ENCODE data around the gene FILIP1.
"Not testable (repeated sequence)": the region's sequence is repeated elsewhere in the genome, so short reads cannot be mapped to it uniquely, and the experiment has no call there.

The FILIP1 gene

DNA sequence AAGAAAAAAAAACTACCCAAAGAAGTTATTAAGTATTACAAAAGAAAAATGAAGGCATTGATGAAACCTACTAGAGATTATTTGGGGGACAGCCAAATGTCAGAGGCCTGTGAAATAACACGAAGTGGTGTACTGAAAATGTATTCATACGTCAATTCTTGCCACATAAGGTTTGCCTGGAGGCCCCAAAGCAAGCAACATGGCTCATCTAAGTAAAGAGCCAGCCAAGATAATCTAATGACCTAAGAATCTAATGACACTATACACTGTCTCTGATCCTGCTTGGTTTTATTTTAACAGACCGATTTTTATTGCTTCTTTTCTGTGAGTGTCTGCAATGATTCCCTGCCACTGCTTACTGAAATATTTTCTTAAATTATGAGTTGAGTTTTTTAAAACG is 34.7 kb downstream of the FILIP1 start:
- no peak for DNase-seq (ENCODE audit: low spot score)

GRCh38 chr6:75450903-75451302 is 42.7 kb downstream of the FILIP1 start:
- no peak for DNase-seq (ENCODE audit: low spot score)

GRCh38 chr6:75449630-75450206 is 43.9 kb downstream of the FILIP1 start:
- no peak for DNase-seq (ENCODE audit: low spot score)

- DNase-seq (ENCODE audit: low spot score) = no peak
Measured at GRCh38 chr6:75446241-75446880, 47.2 kb downstream of the FILIP1 start.

DNA sequence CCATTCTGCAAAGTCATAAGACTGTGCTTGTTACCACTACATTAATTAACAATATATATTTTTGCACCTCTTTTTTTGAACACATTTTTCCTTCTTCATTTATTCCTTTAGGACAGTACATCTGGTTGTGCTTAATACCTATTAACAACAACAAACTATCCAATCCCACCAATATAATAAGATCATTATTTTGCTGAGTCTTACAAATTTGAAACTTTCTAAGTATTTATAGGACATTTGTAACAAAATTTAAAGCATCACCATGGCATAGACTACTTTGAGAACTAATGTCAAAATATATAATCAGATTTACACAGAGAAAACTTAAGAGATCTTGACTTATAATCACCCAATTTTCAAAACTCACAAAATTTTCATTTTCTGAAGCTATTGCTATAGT is 47.9 kb downstream of the FILIP1 start:
- DNase-seq (ENCODE audit: low spot score) = no peak

- no peak for DNase-seq (ENCODE audit: low spot score)
Measured at GRCh38 chr6:75444899-75445298, 48.7 kb downstream of the FILIP1 start.

GRCh38 chr6:75441883-75442282 is 51.7 kb downstream of the FILIP1 start:
- DNase-seq (ENCODE audit: low spot score) = not testable (repeated sequence)

DNA sequence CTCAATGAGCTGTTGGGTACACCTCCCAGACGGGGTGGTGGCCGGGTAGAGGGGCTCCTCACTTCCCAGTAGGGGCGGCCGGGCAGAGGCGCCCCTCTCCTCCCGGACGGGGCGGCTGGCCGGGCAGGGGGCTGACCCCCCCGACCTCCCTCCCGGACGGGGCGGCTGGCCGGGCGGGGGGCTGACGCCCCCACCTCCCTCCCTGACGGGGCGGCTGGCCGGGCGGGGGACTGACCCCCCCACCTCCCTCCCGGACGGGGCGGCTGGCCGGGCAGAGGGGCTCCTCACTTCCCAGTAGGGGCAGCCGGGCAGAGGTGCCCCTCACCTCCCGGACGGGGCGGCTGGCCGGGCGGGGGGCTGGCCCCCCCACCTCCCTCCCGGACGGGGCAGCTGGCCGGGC is 52.1 kb downstream of the FILIP1 start:
- DNase-seq (ENCODE audit: low spot score) = not testable (repeated sequence)

GRCh38 chr6:75438442-75439116 is 55.0 kb downstream of the FILIP1 start:
- DNase-seq (ENCODE audit: low spot score) = no peak

DNA sequence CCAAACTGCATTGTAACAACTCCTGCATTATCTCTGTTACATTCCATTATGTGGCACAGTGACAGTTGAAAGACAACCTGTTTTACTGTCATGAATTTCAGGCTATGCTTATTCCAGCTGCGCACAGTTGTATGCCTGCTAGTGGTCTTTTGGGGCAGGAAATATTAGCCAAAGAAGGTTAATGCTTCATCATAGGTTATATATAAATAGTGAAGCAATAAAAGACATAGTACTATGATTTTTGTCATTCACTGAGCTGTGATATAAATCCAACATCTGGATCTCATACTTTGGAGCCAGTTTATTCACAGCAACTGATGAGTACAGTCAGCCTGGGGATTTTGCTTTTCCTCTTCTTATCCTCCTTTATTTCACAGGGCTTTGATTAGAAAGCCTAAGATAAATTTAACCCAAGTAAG is 55.6 kb downstream of the FILIP1 start:
- no peak for DNase-seq (ENCODE audit: low spot score)

- DNase-seq (ENCODE audit: low spot score) = no peak
Measured at GRCh38 chr6:75437421-75437891, 56.1 kb downstream of the FILIP1 start.

DNA sequence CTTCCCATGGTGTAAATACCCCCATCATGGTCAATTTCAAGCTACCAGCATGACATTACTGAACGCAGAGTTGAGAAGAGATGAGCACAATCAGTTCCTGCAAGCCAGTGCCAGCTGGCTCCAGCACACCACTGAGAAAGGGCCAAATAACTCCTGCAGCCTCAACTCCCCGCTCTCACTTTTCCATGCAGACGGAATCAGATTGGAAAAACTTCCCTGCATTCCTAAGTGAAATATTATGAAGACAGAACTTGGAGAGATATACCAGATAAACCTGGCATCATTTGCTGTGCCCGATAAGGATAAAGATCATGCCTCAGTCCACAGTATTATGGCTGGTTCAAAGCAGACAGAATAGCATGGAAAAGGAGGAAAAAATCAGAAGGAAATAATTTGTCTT is 56.7 kb downstream of the FILIP1 start:
- no peak for DNase-seq (ENCODE audit: low spot score)

DNA sequence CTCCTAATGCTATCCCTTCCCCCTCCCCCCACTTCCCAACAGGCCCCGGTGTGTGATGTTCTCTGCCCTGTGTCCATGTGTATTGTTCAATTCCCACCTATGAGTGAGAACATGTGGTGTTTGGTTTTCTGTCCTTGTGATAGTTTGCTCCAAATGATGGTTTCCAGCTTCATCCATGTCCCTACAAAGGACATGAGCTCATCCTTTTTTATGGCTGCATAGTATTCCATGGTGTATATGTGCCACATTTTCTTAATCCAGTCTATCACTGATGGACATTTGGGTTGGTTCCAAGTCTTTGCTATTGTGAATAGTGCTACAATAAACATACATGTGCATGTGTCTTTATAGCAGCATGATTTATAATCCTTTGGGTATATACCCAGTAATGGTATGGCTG is 60.8 kb downstream of the FILIP1 start:
- DNase-seq (ENCODE audit: low spot score) = not testable (repeated sequence)

DNA sequence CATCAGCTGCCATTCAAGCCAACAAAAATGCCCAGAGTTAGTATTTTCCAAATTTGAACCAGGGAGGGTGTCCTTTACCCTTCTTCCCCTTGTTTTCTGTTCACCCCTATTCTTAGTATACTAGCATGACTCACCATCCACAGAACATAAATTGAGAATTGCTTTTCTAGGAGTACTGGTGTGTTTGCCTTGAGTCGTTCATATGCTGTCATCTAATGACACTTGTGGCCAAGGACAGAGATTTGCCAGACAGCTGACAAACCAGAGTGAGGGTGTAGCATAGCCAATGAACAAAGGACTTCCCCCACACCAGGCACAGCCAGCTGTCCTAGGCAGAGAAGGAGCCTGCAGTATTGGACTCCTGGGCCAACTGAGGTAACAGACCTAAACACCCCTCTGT is 62.2 kb downstream of the FILIP1 start:
- DNase-seq (ENCODE audit: low spot score) = no peak

GRCh38 chr6:75430631-75431325 is 62.8 kb downstream of the FILIP1 start:
- DNase-seq (ENCODE audit: low spot score) = no peak

DNA sequence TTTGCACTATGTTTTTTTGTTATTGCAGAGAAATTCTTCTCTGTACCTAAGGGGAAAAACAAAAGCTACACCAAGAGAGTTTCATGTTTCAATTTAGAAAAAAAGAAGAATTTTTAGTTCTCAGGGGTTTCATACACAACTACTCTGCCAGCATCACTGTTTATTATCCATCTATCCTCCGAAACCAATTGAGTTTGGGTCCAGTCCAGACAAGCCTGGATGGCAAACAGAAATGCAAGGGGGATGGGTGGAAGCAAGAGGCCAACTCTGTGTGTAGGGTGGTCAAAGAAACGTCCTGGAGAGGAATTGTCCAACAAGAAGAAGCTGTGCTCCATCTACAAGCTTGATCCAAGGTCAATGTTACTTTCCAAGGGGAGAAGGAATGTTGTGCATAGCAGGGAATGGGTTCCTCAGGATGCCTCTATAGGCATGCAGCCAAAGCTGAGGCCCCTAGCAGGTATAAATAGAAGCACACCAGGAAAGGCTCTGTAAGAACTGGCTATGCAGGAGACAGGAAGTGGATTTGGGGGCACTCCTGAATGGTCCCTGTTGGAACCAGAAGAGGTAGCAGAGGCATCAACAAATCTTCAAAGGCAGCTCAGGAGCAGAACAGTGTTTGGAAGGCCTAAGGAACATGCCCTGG is 64.4 kb downstream of the FILIP1 start:
- no peak for DNase-seq (ENCODE audit: low spot score)

- no peak for DNase-seq (ENCODE audit: low spot score)
Measured at GRCh38 chr6:75428204-75428603, 65.4 kb downstream of the FILIP1 start.

- DNase-seq (ENCODE audit: low spot score) = no peak
Measured at GRCh38 chr6:75427329-75427728, 66.3 kb downstream of the FILIP1 start.

GRCh38 chr6:75424618-75425548 is 68.7 kb downstream of the FILIP1 start:
- DNase-seq (ENCODE audit: low spot score) = no peak

- DNase-seq (ENCODE audit: low spot score) = no peak
Measured at GRCh38 chr6:75423386-75423785, 70.2 kb downstream of the FILIP1 start.

DNA sequence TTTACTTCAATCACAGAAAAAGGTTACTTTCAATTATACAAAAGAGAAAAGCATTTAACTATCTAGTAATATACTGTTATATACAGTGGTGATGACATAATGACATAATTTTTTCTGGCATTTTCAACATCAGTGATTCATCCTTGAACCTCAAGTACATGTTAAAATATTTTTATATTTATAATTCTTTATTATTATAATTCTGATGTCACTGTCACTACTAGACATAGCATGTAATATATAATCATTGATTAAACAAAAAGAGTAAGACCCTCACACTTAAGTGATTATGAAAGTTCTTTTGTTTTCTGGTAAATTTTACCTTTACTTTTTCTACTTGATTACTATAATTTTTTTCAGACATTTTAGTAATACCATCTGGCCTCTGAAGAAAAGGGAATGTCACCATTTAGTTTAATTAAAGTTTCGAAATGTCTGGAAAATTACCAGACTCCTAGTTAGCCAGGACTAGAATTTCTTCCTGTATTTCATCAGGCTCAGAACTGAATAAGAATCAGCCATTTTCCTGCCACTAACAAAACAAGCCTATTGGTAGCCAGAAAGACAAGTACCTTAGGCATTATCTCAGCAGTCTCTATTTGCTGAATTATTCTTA is 71.5 kb downstream of the FILIP1 start:
- DNase-seq (ENCODE audit: low spot score) = no peak

Measured in HuH-7 (cell line).